HG03045 (cell line): Measurements from ENCODE around the gene LRRC70.

Experiments used
- ATAC-seq: cut with Tn5 transposase; IDR thresholded peaks from one replicate; pipeline ENCODE4 v1.9.1; 2021; ENCODE audit warnings: mild to moderate bottlenecking, moderate library complexity; ENCODE audit not compliant: unreplicated experiment

The LRRC70 gene

GRCh38 chr5:62574599-62574998, 4.0 kb upstream of the LRRC70 start:
- ATAC-seq: peak; percentile 40

GRCh38 chr5:62575066-62575465, 3.6 kb upstream of the LRRC70 start:
- ATAC-seq: no peak

- no peak for ATAC-seq
These were observed 3.1 kb upstream of the LRRC70 start for GRCh38 chr5:62575489-62575888.

- ATAC-seq: no peak
These were observed 1.9 kb upstream of the LRRC70 start for GRCh38 chr5:62576570-62577170.

- no peak for ATAC-seq
These were observed 1.1 kb upstream of the LRRC70 start for GRCh38 chr5:62577488-62577887.

GRCh38 chr5:62579761-62580160, 1.1 kb downstream of the LRRC70 start:
- no peak for ATAC-seq

- ATAC-seq: no peak
These were observed 3.4 kb downstream of the LRRC70 start for GRCh38 chr5:62581836-62582597.

- no peak for ATAC-seq
These were observed 5.8 kb downstream of the LRRC70 start for GRCh38 chr5:62584391-62584790.

GRCh38 chr5:62585306-62585705, 6.7 kb downstream of the LRRC70 start:
- ATAC-seq: no peak

- ATAC-seq: no peak
These were observed 7.1 kb downstream of the LRRC70 start for GRCh38 chr5:62585751-62586150.

GRCh38 chr5:62587737-62588136, 9.1 kb downstream of the LRRC70 start:
- no peak for ATAC-seq

GRCh38 chr5:62588668-62589067, 10.0 kb downstream of the LRRC70 start:
- no peak for ATAC-seq

GRCh38 chr5:62589504-62589903, 10.9 kb downstream of the LRRC70 start:
- no peak for ATAC-seq

GRCh38 chr5:62590387-62590786, 11.8 kb downstream of the LRRC70 start:
- no peak for ATAC-seq

- ATAC-seq: no peak
These were observed 13.9 kb downstream of the LRRC70 start for GRCh38 chr5:62592558-62592957.

GRCh38 chr5:62593331-62593730, 14.7 kb downstream of the LRRC70 start:
- no peak for ATAC-seq

- no peak for ATAC-seq
These were observed 15.9 kb downstream of the LRRC70 start for GRCh38 chr5:62594364-62594984.

GRCh38 chr5:62596096-62596495, 17.5 kb downstream of the LRRC70 start:
- no peak for ATAC-seq

GRCh38 chr5:62596691-62597090, 18.1 kb downstream of the LRRC70 start:
- ATAC-seq: no peak

- no peak for ATAC-seq
These were observed 18.7 kb downstream of the LRRC70 start for GRCh38 chr5:62597314-62597713.

- no peak for ATAC-seq
These were observed 22.1 kb downstream of the LRRC70 start for GRCh38 chr5:62600560-62601252.

GRCh38 chr5:62603934-62604333, 25.3 kb downstream of the LRRC70 start:
- no peak for ATAC-seq
